Ascending aorta (tissue), 2 donors: ENCODE data around the gene NCBP3. TPM values are rescaled to one million over a fixed set of nuclear protein-coding genes. Genes with fewer than 3 reads are reported as not detected.

Experiments used
- DNase-seq, 2 donors: peaks; one replicate each; pipeline ENCODE4 v3.0.0-alpha.2; 2019; ENCODE audit warnings: low spot score in 2 of 2
- H3K27ac ChIP-seq, 2 donors: fragments of 200-600 bp; sonication (generic); one replicate each; pipeline ENCODE4 v1.5.1; 2016 to 2017; ENCODE audit warnings: mild to moderate bottlenecking in 1 of 2
- H3K27me3 ChIP-seq: fragments of 200-600 bp; sonication (generic); one replicate; pipeline ENCODE4 v1.5.1; 2017
- H3K36me3 ChIP-seq, 2 donors: fragments of 200-600 bp; sonication (generic); one replicate each; pipeline ENCODE4 v1.5.1; 2016
- H3K4me1 ChIP-seq, 2 donors: fragments of 200-600 bp; sonication (generic); one replicate each; pipeline ENCODE4 v1.5.1; 2016 to 2017; ENCODE audit warnings: mild to moderate bottlenecking in 1 of 2
- H3K4me3 ChIP-seq, 2 donors: fragments of 200-600 bp; sonication (generic); one replicate each; pipeline ENCODE4 v1.5.1; 2016 to 2017; ENCODE audit warnings: mild to moderate bottlenecking in 1 of 2
- H3K9me3 ChIP-seq, 2 donors: fragments of 200-600 bp; sonication (generic); one replicate each; pipeline ENCODE4 v1.5.1; 2016
- intact Hi-C: fragments of 100-400 bp; cut with DNase I; formaldehyde crosslinking; loops from one replicate; pipeline ENCODE4 v1.15.1; 2023
- total RNA-seq: library from RNA; depleted of rRNA; stranded (reverse); fragments of >200 nt; gene quantifications from one replicate; pipeline ENCODE4 v1.1.0, GENCODE V29; 2016
- TF ChIP-seq, protein P1 (sequence below), 3 experiments: fragments of 200-600 bp in 2 of 3; fragments of 450-650 bp in 1 of 3; sonication (generic) in 2 of 3; IDR thresholded peaks; one replicate each; pipeline ENCODE4 v1.5.1; 2016 to 2019; ENCODE audit warnings: antibody characterized with exemption in 3 of 3, mild to moderate bottlenecking in 1 of 3, moderate library complexity in 1 of 3

Gene NCBP3
- total RNA-seq, 1 donor from 2014 or later = 3.9 TPM

DNA sequence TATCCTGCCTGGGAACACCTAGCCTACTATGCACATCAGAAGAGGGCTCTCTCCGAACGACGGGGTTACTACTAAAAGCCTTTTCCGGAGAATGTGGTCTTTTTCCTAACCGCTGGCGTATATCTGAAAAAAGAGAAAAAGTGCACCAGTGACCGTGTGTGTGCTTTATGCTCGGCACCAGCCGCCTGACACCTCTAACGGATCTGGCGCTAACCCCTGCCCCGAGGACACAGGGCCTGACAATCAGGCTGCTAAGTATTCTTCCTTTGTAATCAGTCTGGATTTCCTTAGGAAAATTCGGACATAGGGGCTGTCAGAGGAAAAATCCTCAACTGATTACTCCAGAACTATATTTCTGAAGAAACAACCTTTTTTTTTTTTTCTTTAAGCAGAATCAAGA, 31.7 kb downstream of the NCBP3 start:
- Histone ChIP-seq H3K36me3 (peaks cover 70 to 97% of the 10 kb centered on the region in 2 donors), H3K4me1 (no peaks in the 10 kb centered on the region), H3K27ac (no peak overlapping the region), H3K4me3 (no peak overlapping the region), H3K9me3 (no peaks in the 10 kb centered on the region), H3K27me3 (no peaks in the 10 kb centered on the region)
- DNase-seq = no peak
- intact Hi-C loops = no loop called here
- TF ChIP-seq, protein P1, sequence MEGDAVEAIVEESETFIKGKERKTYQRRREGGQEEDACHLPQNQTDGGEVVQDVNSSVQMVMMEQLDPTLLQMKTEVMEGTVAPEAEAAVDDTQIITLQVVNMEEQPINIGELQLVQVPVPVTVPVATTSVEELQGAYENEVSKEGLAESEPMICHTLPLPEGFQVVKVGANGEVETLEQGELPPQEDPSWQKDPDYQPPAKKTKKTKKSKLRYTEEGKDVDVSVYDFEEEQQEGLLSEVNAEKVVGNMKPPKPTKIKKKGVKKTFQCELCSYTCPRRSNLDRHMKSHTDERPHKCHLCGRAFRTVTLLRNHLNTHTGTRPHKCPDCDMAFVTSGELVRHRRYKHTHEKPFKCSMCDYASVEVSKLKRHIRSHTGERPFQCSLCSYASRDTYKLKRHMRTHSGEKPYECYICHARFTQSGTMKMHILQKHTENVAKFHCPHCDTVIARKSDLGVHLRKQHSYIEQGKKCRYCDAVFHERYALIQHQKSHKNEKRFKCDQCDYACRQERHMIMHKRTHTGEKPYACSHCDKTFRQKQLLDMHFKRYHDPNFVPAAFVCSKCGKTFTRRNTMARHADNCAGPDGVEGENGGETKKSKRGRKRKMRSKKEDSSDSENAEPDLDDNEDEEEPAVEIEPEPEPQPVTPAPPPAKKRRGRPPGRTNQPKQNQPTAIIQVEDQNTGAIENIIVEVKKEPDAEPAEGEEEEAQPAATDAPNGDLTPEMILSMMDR (IDR thresholded peaks at IDR 0.05) = no peak

DNA sequence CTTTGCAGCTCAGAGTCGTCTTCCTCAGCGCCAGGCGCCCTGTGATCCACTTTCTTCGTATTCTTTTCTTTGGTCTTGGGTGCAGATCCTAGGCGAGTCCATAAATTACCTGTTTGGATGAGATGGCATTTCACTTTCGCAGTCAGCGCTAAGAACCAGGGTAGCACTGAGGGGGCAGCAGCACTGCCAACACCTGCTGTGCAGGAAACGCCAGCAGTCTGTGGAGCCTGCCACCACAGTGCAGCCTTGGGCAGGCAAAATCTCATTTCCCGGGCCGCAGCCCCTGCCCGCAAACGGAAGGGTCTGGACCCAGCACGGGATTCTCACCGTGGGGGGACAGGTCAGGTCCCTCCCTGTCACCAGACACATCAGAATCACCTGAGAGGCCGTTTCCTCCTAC, 32.9 kb downstream of the NCBP3 start:
- Histone ChIP-seq H3K27me3 (no peaks in the 10 kb centered on the region), H3K27ac (no peak overlapping the region), H3K36me3 (peaks cover 65 to 97% of the 10 kb centered on the region in 2 donors), H3K4me1 (no peaks in the 10 kb centered on the region), H3K4me3 (no peak overlapping the region), H3K9me3 (no peaks in the 10 kb centered on the region)
- intact Hi-C loops = no loop called here
- DNase-seq = no peak
- TF ChIP-seq, protein P1 (IDR thresholded peaks at IDR 0.05) = no peak

DNA sequence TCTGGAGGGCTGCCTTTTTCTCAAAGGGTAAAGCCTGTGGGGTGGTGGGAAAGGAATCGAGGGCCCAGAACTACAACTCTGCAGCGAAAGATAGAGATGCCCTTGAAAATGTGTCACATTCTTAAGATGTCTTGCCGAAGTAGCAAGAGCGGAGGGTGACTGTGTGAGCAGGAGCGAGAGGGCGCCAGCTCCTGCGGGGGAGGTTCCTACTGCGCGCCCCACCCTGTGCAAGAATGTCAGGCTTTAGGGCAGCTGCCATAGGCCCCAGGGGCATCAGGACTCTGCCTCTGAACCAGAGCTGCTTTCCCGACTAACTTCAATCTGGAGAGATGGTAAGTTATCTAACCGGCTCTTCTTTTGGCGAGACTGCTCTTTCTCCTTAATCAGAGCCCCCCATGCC, 33.3 kb downstream of the NCBP3 start:
- no peaks in the 10 kb centered on the region for H3K4me1 ChIP-seq
- no peaks in the 10 kb centered on the region for H3K27me3 ChIP-seq
- H3K36me3 ChIP-seq = peaks cover 66 to 98% of the 10 kb centered on the region in 2 donors
- H3K27ac ChIP-seq = no peak overlapping the region
- DNase-seq = no peak
- H3K9me3 ChIP-seq = no peaks in the 10 kb centered on the region
- no peak overlapping the region for H3K4me3 ChIP-seq
- intact Hi-C loops = no loop called here
- TF ChIP-seq, protein P1 (IDR thresholded peaks at IDR 0.05) = no peak

DNA sequence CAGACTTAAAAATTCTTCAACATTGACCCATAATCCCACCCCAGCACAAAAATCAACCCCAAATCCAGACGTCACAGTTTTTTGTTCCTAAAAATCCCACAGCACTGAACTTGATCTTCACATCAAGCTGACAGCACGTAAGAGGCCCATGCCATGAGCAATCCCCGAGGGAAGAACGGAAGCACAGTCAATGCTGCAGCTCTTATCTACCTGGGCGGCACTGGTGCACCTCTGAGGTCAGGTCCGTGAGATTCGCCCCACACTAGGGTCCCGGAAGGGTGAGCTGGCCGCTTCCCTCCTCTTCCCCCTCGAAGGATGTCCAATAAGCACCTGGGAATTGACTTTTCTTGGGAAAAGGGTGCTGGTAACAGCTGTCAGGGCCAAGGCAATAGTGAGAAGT, 33.8 kb downstream of the NCBP3 start:
- Histone ChIP-seq H3K4me3 (no peak overlapping the region), H3K4me1 (no peaks in the 10 kb centered on the region), H3K9me3 (no peaks in the 10 kb centered on the region), H3K36me3 (peaks cover 68 to 97% of the 10 kb centered on the region in 2 donors), H3K27ac (no peak overlapping the region), H3K27me3 (no peaks in the 10 kb centered on the region)
- DNase-seq = no peak
- intact Hi-C loops = no loop called here
- TF ChIP-seq, protein P1 (IDR thresholded peaks at IDR 0.05) = no peak

DNA sequence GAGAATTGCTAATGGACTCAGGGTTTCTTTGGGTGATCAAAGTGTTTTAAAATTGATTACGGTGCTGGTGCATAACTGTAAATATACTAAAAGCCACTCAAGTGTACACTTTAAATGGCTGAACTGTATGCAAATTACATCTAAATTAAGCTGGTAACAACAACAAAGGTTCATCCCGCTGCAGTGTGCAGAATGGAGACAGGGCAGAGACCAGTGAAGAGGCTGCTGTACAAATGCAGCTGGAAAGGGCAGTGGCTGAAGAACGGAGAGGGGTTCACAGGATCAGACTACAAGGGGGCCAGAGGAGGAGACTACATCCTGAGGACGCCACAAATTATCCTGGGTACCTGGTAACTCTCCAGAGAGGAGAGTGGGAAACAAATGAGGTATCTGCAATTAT, 36.0 kb downstream of the NCBP3 start:
- H3K36me3 ChIP-seq = peaks cover 56 to 79% of the 10 kb centered on the region in 2 donors

More for the DNA sequence above, 36.0 kb downstream of the NCBP3 start:
- Histone ChIP-seq H3K9me3 (no peaks in the 10 kb centered on the region), H3K4me3 (no peak overlapping the region), H3K27me3 (no peaks in the 10 kb centered on the region), H3K4me1 (no peaks in the 10 kb centered on the region), H3K27ac (no peak overlapping the region)
- no peak for DNase-seq
- TF ChIP-seq, protein P1 (IDR thresholded peaks at IDR 0.05) = no peak
- intact Hi-C loops = no loop called here
